ENCODE results near the gene LNX1. TPM values are rescaled to one million over a fixed set of nuclear protein-coding genes. Genes with fewer than 3 reads are reported as not detected.
"Not testable (repeated sequence)": the region's sequence is repeated elsewhere in the genome, so short reads cannot be mapped to it uniquely, and the experiment has no call there.

LNX1 gene
- polyA plus RNA-seq, 1 donor, result 14.3 TPM

- peak; percentile 32 for DNase-seq
Observed at GRCh38 chr4:53497487-53498244, 93.6 kb downstream of the LNX1 start.

- DNase-seq, result no peak
Observed at GRCh38 chr4:53494851-53495250, 96.4 kb downstream of the LNX1 start.

DNA sequence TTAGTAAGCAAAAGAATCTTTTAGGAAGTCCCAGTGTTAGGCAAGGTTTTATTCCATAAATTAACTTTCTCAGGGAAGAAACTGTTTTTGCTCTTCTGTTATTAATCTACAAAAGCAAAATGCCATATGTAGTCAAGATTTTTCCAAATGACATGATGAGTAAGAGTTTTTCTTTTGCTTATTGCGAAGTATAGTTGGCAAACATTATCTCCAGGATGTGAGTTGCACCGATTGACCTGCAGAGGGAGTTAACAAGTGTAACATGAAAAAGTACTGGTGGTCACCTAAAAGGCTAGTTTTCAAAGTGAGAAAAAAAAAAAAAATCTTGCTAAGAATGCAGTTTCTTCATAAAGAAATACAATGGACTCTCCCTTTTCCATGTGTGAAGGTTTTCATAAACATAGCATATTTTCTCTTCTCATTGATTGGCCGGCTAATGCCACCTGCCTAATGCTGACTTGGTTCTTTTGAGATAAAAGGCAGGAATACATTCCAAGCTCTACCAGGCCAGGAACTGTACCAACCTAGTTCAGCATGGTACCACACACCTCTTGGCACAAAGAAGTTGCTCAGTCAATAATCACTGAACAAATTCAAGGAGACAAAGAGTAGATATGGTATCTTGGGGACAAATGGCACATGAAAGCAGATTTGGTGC is 100.2 kb downstream of the LNX1 start:
- no peak for DNase-seq

- no peak for DNase-seq
Observed at GRCh38 chr4:53490161-53490956, 100.9 kb downstream of the LNX1 start.

DNA sequence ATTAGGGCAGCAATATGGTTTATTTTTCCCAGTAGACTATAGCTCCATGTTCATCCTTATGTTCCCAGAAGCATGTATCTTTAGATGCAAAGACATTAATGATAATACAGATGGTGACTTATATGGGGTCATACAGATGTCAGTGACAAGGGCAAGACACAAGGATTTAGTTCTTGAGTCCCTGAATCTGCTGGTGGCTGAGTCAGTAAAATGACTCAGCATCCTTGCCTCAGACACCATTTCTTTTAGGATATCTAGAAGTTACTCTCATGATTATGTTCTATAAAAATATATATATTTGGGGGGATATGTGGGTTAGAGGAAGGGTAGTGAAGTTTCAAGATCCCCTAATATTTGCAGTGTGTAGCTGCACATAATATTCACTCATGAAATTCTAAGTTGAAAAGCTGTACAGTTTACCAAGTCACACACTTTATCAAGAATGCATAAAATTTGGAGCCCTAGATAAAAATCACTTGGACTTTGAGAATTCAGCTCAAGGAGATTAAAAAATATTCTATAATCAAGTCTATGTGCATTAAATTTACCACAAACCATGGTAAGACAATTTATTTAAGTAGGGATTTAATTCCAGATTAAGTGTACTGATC is 101.9 kb downstream of the LNX1 start:
- no peak for DNase-seq

- DNase-seq, result no peak
Observed at GRCh38 chr4:53487766-53488165, 103.5 kb downstream of the LNX1 start.

DNA sequence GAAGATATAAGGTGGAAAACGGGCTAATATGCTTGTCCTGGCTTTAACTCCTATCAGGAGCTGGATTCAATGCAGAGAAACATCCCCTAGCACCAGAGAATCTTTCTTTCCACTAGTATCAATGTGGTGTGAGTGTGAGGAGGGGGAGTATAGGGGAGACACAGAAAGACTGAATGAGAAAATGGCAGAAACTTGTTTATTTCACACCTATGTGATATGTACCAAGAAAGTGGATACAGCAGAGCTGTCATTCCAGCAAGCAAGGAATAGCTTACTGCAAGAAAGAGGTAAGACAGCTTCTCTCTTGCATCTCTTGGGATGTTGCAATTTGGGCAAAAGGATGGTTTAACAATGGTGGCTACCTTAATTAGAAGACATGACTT is 105.6 kb downstream of the LNX1 start:
- DNase-seq, result no peak

DNA sequence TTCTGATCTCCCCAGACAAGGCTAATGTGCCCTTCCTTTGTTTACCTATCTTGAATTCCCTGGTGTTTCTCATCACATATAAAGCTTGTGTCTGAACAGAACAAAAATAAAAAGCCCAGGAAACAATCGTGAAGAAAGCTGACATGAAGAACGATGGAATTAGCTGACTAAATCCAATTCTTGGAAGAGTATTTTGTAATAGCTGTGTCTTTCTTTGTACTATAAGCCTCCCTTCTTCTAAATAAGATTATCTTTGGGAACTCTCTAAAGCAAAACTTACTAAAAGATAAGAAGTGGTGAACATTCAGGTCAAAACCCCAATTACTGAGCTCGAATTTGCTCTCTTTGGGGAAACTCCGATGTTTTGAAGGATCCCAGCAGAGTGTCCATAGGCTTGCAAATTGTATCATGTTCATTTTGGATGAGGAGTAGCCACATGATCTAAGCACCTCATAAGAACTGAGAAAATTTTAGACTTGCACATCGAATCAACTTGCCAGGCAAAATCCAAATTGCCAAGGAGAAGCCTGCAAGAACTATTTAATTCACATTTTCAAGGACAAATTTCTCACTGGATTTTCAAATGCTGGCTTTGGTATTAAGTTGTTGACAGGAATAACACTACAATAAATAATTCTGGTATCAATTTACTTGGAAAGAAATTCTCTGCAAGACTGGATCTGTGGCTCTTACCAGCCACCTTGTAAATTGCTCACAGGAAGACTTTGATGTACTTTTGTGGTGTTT is 106.2 kb downstream of the LNX1 start:
- DNase-seq, result no peak

- DNase-seq, result no peak
Observed at GRCh38 chr4:53483250-53483649, 108.0 kb downstream of the LNX1 start.

GRCh38 chr4:53481586-53481985 is 109.7 kb downstream of the LNX1 start:
- DNase-seq, result no peak

DNA sequence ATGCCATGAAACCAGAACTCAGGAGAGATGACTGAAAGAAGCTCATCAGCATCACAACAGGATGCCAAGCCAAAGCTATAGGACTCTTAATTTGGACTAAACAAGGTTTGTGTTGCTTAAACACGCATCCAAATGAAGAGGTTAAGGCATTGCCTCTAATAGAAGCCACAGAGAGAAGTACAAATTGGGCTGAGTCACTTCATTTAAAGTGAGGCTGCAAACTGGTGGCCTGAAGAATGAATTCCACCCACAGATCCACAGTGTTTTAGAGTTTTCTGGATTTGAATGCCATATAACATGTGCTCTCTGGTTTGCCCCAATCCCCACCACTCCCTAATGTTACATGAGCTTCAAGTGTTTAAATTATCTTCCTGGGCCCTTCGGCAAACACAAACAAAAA is 110.4 kb downstream of the LNX1 start:
- DNase-seq, result no peak

GRCh38 chr4:53479736-53480525 is 111.4 kb downstream of the LNX1 start:
- no peak for DNase-seq

DNA sequence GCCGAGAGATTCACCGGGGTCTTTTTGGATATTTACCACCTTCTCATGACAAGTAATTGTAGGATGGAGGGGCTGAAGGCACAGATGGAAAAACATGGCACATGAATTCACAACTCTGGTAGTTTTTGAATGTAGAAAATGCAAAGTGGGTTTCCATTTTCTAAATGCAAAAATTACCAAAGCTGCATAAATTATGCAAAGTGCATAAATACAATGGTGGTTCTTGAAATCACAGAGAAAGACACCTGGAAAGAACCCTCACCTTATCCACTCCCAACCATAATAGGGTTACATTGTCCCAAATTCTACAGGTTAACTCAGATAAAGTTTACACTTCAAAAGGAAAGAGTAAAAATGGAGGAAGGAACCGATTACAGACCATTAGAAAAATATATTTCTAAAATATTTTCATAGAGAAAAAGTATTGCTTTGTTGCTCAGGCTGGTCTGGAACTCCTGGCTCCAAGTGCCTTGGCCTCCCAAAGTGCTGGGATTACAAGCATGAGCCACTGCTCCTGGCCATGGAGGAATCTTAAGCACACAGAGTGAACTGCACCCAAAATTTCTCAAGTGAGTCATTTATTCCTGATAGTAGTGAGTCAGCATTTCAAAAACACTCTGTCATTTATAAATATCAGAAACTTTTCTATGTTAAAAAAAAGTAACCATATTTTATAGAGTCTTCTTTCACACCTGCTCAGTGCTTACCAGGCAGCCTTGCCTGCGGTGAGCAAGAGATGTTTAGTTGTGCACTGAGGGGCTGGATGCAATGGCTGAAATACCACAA is 112.4 kb downstream of the LNX1 start:
- DNase-seq, result no peak

DNA sequence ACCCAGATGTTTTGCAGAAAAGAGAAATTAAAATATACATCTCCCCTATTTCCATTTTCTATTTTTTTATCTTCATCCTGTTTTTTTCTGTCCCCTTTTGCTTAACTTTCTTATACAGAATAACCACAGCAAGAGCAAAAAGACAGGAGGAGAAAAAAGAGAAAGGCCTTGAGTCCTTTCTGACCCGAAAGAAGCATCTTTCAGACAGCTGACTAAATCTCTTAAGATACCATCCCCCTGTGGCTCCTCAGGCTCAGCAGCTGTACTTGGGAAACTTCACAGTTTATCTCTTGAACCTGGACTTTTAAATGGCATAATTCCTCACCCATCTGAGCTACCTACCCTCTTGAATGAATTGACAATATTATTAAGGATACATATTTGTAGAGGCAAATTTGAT is 113.7 kb downstream of the LNX1 start:
- no peak for DNase-seq

DNA sequence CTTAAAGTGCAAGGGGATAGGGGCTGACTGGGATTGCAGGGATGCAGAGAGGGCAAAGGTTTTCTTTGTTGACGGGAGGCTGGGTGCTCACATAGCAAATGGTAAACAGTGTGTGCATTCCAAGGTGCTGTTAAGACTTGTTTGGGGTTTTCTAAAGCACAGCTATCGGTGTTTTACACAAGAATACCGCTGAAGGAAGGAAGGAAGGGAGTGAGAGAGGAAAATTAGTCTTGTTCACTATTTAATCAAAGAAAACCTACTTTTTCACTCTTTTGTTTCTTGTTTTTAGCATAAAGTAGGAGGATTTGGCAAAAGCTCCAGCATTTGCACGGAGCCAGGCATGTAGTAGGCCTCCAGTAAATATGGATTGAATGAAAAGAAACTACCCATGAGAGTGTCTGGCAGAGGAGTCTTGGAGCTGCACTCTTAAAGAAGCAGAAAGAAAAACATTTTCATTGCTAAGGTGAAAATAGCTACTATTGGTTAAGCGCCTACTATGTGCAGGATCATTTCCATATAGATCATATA is 114.2 kb downstream of the LNX1 start:
- DNase-seq, result no peak

- no peak for DNase-seq
Observed at GRCh38 chr4:53476232-53477037, 114.9 kb downstream of the LNX1 start.

DNA sequence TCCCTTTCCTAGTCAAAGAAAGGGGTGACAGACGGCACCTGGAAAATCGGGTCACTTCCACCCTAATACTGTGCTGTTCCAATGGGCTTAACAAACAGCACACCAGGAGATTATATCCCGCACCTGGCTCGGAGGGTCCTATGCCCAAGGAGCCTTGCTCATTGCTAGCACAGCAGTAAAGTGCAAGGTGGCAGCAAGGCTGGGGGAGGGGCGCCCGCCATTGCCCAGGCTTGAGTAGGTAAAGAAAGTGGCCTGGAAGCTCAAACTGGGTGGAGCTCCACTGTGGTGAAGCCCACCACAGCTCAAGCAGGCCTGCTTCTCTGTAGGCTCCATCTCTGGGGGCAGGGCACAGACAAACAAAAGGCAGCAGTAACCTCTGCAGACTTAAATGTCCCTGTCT is 124.7 kb downstream of the LNX1 start:
- DNase-seq, result not testable (repeated sequence)

- no peak for DNase-seq
Observed at GRCh38 chr4:53465891-53466290, 125.4 kb downstream of the LNX1 start.

DNA sequence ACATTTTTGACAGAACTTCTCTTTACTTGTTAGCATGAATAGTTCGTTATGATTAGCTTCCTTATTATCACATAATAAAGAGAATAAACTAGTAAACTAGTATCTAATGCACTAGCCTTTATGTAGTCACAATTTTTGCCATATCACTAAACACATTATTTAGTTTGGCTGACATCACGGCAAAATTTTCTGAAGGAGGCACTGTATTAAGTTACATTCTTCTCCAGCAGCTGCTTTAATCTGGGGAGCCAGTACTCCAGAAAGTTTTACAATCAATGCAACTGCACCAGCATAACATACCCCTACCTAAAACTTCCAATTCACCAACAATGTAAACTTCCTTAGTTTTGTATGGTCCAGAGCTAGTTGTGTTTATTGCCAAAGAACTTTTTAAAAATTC is 126.0 kb downstream of the LNX1 start:
- DNase-seq, result no peak
